MCF 10A (cell line): ENCODE measurements around the gene ARHGAP15. TPM values are rescaled to one million over a fixed set of nuclear protein-coding genes. Genes with fewer than 3 reads are reported as not detected.

ENCODE experiments used
- BruUV-seq: library from RNA; stranded (reverse); fragments of 400-500 nt; replicated peaks from 2 replicates; lab custom pipeline; 2021; lab: Mats Ljungman, UMichigan
- CTCF ChIA-PET: fragments of 300-600 bp; sonication (Branson Sonifier 250); formaldehyde crosslinking; extraction: SDS; loops from one replicate; lab custom pipeline; 2021; ENCODE audit warnings: antibody characterized with exemption, inconsistent platforms; lab: Yijun Ruan, JAX
- POLR2A ChIA-PET: fragments of 300-600, 350-650 bp; sonication (Branson Sonifier 250); formaldehyde crosslinking; extraction: SDS; loops from one replicate; lab custom pipeline; 2020; ENCODE audit warnings: antibody characterized with exemption, inconsistent platforms; lab: Yijun Ruan, JAX
- DNase-seq: peaks from one replicate; pipeline ENCODE4 v3.0.0-alpha.2; 2018; ENCODE audit not compliant: unreplicated experiment
- H3K27ac Mint-ChIP-seq: one replicate; pipeline ENCODE4 v1.8.0; 2022; ENCODE audit warnings: mild to moderate bottlenecking, low read depth, mixed read lengths; ENCODE audit not compliant: unreplicated experiment
- H3K27me3 Mint-ChIP-seq: one replicate; pipeline ENCODE4 v1.8.0; 2022; ENCODE audit warnings: mixed read lengths; ENCODE audit not compliant: insufficient read depth, unreplicated experiment
- H3K36me3 Mint-ChIP-seq: one replicate; pipeline ENCODE4 v1.8.0; 2022; ENCODE audit warnings: mild to moderate bottlenecking, moderate library complexity, mixed read lengths; ENCODE audit not compliant: insufficient read depth, unreplicated experiment
- H3K4me1 Mint-ChIP-seq: one replicate; pipeline ENCODE4 v1.8.0; 2022; ENCODE audit warnings: mixed read lengths; ENCODE audit not compliant: insufficient read depth, unreplicated experiment
- H3K4me3 Mint-ChIP-seq: one replicate; pipeline ENCODE4 v1.8.0; 2022; ENCODE audit warnings: mild to moderate bottlenecking, moderate library complexity, mixed read lengths; ENCODE audit not compliant: unreplicated experiment
- H3K9me3 Mint-ChIP-seq: one replicate; pipeline ENCODE4 v1.8.0; 2022; ENCODE audit warnings: mixed read lengths; ENCODE audit not compliant: unreplicated experiment
- CTCF ChIP-seq: fragments of 200-600 bp; IDR thresholded peaks from one replicate; pipeline ENCODE4 v1.8.0; 2022; ENCODE audit warnings: antibody characterized with exemption, mild to moderate bottlenecking; ENCODE audit not compliant: unreplicated experiment
- intact Hi-C: fragments of 100-400 bp; cut with micrococcal nuclease; formaldehyde crosslinking; loops from 2 replicates; pipeline ENCODE4 v1.14.1; 2022
- total RNA-seq: library from RNA; stranded (reverse); gene quantifications from 2 replicates; pipeline ENCODE4 v1.2.3, GENCODE V29; 2022

Gene ARHGAP15
- total RNA-seq, 1 experiment from 2014 or later: not detected

GRCh38 chr2:143246246-143246645 is 117.0 kb downstream of the ARHGAP15 start:
- no peaks in the 10 kb centered on the region for H3K9me3 Mint-ChIP-seq
- no peak for DNase-seq
- no peaks in the 10 kb centered on the region for H3K36me3 Mint-ChIP-seq
- no peaks in the 10 kb centered on the region for H3K27me3 Mint-ChIP-seq
- no peak overlapping the region for H3K4me3 Mint-ChIP-seq
- CTCF ChIA-PET: interaction anchor here (0.5 to 2.7 kb wide), 3 partner anchors 13 to 150 kb away, joined by 3 to 19 read pairs (median 5); no protein-coding TSS in a partner anchor
- BruUV-seq: no TSS peak
- intact Hi-C loops: no loop called here
- POLR2A ChIA-PET: interaction anchor here (0.6 kb wide), 1 partner anchor 281 kb away, joined by 4 read pairs; no protein-coding TSS in a partner anchor
- H3K27ac Mint-ChIP-seq: no peak overlapping the region
- no peaks in the 10 kb centered on the region for H3K4me1 Mint-ChIP-seq
- no peak for TF ChIP-seq CTCF

GRCh38 chr2:143246815-143247744 is 117.9 kb downstream of the ARHGAP15 start:
- no peaks in the 10 kb centered on the region for H3K27me3 Mint-ChIP-seq
- no peaks in the 10 kb centered on the region for H3K4me1 Mint-ChIP-seq
- ChIA-PET POLR2A (interaction anchor here (0.7 kb wide), 1 partner anchor 33 kb away, joined by 3 read pairs; no protein-coding TSS in a partner anchor), CTCF (interaction anchor here (0.6 to 2.7 kb wide), 3 partner anchors 12 to 30 kb away, joined by 3 to 19 read pairs (median 5); no protein-coding TSS in a partner anchor)
- no peak for DNase-seq
- no peaks in the 10 kb centered on the region for H3K9me3 Mint-ChIP-seq
- no peaks in the 10 kb centered on the region for H3K36me3 Mint-ChIP-seq
- H3K4me3 Mint-ChIP-seq: no peak overlapping the region
- H3K27ac Mint-ChIP-seq: no peak overlapping the region
- TF ChIP-seq CTCF: no peak
- intact Hi-C loops: no loop called here
- BruUV-seq: no TSS peak

- POLR2A ChIA-PET: no interaction called here
Observed at GRCh38 chr2:143248631-143249030, 119.4 kb downstream of the ARHGAP15 start.

More at GRCh38 chr2:143248631-143249030, 119.4 kb downstream of the ARHGAP15 start:
- TF ChIP-seq CTCF: no peak
- H3K9me3 Mint-ChIP-seq: no peaks in the 10 kb centered on the region
- H3K4me3 Mint-ChIP-seq: no peak overlapping the region
- intact Hi-C loops: no loop called here
- no peaks in the 10 kb centered on the region for H3K27me3 Mint-ChIP-seq
- no peaks in the 10 kb centered on the region for H3K4me1 Mint-ChIP-seq
- no peaks in the 10 kb centered on the region for H3K36me3 Mint-ChIP-seq
- CTCF ChIA-PET: no interaction called here
- no TSS peak for BruUV-seq
- DNase-seq: no peak
- H3K27ac Mint-ChIP-seq: no peak overlapping the region
